AML-193 (cell line): ENCODE measurements around the gene MKKS.

Experiments used
- DNase-seq, 2 experiments: peaks; one replicate each; lab custom pipeline; 2025; lab: John Stamatoyannopoulos, UW

The MKKS gene

DNA sequence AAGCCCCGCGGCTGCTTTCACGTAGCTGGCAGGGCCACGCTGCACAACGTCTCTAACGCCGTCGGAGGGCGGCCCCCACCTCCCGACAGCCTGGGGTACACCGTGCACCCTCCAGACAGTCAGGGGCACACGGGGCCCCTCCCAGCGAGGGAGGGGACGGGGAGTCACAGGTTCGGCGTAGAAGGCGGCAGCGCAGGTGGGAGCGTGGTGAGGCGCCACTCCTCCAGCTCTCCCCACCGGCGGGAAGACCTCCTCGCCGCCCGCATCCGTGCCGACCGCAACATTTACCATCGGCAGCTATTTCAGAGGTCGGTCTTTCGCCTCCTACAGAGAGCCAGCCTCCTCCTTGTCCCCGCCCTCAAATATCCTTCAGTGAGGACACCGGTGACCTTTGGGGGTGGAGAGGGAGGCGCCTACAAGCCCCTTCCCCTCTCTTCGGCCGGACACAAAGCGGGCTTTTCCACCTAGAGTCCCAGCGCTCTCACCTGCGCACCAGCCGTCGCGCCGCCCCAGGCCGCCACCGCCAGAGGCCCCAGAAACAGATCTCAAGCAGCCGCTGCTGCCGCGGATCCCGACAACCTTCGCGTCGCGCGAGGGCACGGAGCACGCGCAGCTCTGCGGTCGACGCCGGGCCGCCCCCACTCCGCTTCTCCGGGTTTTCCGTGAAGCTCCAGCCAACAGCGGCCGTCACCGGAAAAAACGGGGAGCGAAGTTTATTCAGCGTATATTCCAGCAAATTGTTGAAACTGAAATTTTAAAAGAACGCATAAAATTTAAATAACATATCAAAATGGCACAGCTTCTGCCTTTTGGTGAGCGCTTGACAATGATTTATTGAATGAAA, at the start of gene MKKS:
TSS of gene MKKS (minus strand) at position 600 of the 844 bp plus-strand sequence. CDS start 20,708 bp downstream, outside the sequence.
- DNase-seq = peak; percentile 76 to 86

DNA sequence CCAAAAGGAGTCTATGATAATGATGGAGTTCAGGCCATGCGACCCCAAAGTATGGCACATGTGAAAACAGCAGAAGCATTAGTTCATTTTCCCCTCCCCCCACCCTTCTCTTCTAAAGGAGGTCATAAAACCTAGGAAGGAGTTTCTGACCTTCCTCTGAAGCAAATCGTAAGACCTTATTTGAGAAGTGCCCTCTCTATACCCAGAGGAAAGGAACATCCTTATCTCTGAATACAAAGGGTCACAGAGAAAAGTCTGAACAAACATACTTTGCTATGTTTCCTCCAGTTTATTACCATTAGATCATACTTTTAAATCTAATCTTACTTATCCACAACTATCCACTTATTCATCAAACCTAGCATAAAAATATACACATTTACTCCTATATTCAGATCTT, 49.7 kb upstream of the MKKS start:
- DNase-seq = no peak

DNA sequence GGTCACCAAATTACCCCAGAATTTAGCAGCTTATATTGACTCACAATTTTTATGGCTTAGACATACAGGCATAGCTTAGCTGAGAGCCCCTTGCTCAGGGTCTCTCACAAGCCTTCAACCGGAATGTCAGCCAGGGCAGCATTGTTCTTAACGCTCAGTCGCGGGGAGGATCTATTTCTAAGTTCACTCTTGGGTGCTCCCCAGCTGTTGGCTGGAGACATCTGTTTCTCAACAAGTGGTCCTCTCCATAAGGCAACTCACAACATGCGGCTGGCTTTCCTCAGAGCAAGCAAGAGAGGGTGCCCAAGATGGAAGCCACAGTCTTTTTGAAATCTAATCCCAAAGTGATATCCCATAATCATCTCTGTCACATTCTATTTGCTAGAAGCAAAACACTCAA, 47.7 kb upstream of the MKKS start:
- no peak for DNase-seq

DNA sequence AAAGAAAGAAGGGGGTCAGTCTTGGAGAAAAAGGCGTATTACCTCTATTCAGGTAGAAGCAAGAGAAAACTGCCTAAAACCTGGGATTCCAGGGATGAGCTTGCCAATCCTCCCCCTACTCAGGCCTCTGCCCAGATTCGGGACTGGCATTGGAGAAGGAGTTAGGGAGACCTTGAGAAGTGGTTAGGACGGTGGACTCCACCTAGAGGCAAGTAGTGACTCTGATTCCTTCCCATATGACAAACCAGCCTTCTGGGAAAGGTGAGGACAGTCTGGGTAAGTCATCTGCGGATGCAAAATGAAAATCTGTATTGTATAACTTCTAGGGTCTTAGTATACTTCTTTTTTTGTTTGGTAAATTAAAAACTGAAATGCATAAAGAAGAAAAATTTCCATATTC, 44.9 kb upstream of the MKKS start:
- DNase-seq = no peak

DNA sequence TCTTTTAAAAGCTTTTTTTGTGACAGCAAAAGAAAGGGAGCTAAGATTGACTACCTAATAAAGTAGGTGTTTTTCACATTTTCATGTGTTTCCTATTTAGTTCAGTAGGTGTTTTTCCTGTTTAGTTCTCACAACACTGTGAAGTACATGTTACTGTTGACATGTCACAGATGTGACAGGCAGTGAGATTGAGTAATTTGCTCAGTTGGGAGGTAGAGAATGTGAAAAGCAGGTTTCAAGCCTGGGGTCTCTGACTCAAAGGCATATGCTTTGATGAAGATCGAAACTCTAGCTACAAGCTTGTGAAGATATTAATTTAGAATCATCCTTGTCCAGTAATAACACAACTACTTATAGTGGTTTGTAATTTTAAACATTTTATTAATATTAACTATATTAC, 44.2 kb upstream of the MKKS start:
- DNase-seq = no peak

DNA sequence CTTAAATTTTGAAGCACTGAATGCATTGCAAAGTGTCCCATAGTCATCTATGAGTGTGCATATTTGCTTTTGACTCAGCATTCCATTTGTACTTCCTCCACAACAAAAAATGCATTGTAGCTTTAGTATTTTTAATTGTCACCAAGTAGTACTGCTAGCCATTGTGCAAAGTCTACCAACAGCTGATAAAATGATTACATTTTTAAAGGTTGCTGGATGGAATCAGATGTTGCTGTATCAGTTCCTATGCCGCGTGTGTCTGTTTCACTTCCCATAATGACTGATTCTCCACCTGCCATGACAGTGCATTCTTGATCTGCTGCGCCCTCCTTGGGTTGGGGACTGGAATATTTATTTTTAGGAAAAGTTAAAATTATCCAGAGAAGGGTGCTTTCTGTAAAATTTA, 42.3 kb upstream of the MKKS start:
- peak; percentile 33 to 47 for DNase-seq

DNA sequence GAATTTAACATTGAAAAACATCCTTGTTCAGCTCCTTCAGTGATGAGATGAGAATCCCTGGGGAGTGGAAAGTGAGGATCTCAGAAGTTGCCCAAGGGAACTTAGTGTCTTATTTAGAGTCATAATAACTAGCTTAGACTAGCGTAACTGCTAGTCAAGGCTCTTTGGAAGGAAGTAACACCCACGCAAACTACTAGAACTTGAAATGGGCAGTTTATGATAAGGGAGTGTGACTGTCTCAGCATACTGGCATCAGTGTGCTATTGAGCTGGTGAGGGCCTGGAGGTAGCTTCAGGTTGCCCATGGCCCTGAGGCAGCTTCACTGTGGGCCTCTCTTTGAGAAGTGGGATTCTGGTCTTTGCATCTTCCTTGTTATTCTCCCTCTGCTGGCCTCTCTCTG, 41.2 kb upstream of the MKKS start:
- no peak for DNase-seq

DNA sequence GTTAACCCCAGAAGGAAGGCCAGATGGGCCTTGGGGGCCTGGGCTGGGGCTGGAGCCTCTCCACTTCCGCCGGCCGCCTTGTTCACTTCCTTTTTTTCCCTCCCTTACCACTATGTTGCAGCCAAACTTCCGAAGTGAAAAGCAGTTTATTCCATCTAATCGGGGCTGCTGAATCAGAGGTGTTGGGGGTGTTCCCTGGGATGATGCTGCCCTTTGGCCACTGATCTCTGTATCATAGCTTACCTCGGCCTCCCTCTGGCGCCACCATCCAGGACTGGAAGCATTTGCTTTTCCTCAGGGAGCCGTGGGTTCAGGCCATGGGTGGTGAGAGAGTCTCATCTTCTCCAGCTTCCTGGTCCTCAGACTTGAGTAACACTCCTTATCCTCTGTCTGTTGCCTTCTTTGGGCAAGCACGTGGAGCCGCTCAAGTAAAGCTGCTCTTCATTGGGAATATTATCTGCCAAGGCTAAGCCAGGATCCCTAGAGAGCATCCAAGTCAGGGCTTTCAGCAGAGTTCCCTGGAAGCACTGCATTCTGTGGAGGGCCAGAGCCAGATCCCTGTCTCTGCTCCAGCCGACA, 40.7 kb upstream of the MKKS start:
- peak; percentile 31 to 48 for DNase-seq

DNA sequence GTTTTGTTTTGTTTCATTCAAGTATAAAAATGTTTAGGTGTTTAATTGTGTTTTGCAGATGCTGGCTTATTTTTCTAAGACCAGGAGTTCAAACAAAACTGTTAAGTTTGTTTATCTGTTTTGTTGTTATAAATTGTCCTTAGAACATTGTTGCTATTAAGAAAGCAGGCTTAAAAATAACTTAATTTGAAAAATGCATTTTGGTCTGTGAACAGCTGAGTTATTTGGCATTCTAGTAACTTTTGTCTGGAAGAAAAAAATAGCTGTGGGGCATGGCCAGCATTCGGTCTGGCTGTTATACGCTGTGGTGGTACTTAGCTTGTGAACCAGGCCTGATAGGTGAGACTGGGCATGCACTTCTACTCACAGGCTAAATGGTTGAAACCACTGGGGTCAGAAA, 38.8 kb upstream of the MKKS start:
- no peak for DNase-seq

DNA sequence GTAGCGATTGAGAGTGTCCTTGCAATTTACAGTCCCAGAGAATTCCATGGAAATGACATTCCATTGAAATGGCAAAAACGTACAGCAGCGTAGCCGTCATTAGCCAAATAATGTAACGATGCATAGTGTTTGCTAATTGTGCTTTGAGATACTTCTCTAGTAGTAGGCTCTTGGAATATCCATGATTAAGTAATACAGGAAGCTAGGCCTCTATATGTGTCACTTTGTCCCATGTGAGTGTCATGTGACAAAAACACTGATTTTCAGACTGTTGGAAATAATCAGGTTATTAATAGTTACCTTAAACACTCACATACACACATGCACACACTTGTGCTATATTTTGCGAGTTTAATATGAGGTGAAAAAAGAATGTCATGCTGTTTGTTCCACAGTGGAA, 36.3 kb upstream of the MKKS start:
- DNase-seq = no peak

DNA sequence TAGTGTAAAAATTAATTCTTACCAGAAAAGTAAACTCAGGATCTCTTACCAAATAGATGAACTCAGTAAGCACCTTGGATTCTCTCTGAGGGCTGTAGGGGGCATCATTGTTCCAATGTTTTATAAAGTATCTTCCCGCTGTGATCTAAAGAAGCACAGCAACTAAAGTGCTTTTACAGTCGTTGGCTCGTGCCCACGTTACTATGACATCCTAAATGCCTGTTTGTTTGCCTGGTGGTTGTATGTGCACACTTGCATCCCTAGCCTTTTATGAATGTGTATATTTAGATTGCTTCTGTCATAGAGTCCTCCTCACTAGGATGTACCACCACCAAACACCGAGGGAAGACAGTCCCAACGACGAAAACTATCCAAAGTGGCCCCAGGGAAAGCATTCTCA, 35.6 kb upstream of the MKKS start:
- DNase-seq = peak; percentile 76 to 80

DNA sequence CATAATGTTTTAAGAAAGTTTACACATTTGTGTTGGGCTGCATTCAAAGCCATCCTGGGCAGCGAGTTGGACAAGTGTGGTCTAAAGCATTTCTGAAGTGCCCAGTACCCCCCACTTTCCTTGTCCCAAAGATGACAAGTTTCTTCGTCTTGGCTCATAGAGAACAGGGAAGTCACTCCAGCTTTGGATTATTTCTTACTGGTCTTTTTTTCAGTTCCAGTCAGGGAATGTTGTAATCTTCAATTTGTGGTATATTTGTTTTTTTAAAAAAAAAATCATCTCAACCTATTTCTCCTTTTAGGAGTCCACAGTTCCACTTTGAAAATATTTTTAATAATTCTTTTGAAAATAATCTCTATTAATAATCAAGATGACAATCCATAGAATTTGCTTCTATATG, 35.0 kb upstream of the MKKS start:
- peak; percentile 29 to 32 for DNase-seq

DNA sequence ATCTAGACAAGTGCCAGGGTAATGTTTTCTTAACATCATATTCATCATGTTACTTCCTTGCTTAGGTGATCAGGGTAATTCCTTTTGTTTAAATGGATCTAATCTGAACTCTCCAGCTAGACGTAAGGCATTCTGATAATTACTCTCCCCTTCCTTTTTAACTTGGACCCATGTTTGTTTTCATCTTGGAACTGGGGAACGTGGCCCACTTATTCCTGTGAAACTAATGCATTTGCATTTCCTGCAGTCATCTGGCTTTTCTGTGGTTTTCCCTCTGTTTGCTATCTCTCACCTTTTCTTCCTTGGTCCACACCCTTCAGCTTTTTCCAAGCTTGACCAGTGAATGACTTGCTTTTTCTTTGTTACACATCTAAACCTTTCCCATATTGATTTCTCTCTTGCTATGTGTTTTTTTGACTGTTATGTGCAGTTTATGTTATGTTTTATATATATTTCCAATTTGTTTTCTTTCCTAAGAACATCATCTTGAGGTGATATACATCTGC, 34.4 kb upstream of the MKKS start:
- no peak for DNase-seq

DNA sequence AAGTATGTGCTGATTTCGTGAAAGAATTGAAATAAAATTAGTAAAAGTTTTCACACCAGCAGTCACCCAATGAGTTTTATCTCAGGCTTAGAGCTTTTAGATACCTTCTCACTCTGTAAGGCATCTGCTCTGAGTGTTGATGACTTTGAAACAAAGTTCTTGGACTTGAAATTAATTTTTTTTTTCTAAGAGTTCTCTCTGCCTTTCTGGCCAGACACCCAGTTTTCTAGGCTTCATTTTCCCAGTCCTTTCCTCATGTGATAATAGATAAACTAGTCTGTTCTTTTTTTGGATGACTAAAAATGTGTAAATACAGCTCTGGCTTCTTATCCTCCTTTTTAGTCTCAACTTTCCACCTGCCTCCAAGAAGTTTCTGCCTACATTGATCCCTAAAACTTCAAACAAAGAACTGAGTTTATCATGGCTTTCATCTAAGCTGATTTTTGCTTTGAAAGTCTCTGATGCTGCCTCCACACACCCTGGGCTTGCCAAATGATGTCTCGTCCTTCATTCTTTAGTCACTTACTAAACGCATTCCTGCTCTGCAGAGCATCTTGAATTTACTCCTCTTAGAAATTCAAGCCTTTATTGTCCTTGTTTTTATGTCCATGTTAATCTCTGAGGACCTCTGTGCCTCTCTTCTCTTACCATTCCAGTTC, 33.8 kb upstream of the MKKS start:
- DNase-seq = no peak

DNA sequence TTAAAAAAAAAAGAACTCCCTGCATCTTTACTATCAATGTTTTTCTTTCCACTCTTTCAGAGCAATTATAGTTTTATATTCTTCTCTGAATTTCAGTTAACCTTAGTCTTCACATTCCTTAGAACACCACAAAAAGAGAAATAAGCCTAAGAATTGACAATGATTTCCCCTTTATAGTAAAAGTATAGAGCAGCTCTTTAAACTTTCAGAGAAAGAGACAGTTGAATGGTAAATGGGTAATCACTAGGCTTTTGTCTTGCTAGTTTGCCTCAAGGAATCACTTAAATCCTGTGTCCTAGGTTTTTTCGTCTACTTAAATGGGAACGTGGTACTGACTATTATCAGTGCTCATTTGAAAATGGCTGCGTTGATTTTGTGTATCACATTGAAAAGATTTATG, 32.8 kb upstream of the MKKS start:
- no peak for DNase-seq

DNA sequence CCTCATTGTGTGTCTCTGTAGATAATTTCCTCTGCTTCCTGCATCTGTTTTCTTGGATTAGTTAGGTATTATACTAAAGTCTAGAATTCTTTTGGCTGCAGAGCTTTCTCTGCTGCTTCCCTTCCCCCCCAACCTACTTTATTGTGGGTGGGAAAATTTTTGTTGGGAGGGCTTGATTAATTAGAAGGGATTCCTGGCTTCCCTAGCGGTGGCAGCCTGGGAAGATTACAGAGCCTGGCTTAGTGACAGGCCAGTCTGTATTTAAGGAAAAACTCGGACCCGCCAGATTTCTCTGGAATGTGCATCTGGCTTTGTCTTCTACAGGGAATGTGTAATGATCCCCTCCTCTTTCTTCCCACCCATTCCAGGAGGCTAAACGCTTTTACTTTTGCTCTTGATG, 32.3 kb upstream of the MKKS start:
- no peak for DNase-seq

DNA sequence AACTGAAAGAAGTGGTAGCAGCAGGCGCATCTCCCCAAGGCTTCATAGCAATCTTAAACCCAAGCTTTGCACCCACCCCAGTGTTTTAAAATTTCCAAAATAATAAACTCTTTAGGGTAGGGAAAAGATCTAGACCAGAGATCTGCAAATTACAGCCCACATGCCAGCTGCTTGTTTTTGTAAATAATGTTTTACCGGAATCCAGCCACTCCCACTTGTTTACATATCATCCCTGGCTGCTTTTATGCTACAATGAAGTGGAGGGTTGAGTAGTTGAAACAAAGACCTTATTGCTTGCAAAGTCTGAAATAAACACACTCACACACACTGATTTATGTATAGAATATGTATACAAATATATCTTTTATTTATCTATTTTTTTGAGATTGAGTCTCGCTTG, 31.1 kb upstream of the MKKS start:
- DNase-seq = no peak

DNA sequence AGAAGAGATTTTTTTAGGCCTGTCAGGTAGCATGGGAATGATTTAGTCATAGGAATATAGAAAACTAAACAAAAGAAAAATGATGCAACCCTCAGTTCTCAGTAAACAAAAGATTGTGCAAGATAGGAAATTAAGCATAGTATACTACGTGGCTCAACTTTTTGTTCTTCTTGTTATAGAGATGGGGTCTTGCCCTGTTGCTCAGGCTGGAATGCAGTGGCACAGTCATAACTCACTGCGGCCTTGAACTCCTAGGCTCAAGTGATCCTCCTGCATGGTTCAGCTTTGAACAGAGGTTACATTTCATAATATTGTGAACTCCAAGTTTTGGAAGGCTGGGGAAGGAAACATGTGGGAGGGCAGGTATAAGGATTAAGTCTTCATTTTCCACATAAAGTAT, 29.6 kb upstream of the MKKS start:
- no peak for DNase-seq

DNA sequence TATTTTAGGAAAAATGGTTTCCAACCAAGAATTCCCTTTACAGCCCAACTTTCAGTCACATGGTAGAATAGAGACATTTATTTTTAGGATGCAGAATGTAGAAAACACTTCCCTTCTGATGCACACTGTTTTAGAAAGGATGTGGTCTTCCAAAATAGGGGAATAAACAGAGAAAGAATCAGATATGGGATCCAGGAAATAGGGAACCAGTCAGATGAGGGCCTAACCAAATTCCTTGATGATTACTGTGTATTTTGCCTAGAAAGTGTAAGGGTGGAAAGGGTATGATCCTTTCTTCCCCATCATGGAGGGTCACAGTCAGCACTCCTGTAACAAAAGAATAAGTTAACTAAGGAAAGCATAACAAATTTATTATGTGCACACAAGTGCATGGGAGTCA, 28.5 kb upstream of the MKKS start:
- DNase-seq = no peak

DNA sequence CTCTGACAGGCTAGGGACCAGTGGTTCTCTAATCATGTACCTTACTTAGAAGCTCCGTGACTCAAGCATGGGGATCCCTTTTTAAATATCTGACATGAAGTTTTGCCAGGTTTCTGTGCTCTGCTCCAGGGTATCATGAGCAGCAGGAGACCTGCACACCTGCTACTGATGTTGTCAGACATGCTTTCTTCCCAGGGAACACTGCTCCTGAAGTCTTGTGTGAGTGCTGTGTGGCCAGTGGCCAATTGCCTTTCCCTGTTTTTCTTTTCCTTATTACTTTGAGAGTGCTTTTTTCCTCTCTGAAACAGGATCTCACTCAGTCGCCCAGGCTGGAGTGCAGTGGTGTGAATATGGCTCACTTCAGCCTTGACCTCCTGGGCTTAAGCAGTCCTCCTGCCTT, 27.5 kb upstream of the MKKS start:
- no peak for DNase-seq

DNA sequence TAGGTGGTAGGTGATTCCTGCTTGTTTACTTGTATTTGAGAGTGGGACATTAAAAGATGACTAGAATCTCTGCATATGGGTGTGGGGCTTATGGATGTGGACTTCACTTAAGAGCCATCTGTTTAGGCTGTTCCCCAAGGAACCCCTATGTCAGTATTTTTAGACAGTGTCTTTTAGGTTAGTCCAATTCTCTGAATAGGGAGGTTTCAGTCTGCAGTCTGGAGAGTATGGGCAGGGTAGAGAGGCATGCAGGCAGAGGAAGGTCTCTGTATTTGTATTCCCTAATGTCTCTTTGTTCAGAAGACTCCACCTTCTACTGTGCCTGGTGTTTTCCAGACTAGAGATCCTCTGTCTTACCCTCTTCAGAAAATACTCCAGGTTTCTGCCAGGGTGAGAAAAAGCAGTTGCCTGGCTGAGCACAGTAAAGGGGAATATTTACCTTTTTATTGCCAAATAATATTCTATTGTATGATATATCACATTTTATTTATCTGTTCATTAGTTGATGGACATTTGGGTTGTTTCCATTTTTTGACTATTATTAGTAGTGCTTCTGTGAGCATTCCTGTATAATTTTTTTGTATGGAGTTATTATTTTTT, 20.2 kb upstream of the MKKS start:
- no peak for DNase-seq

DNA sequence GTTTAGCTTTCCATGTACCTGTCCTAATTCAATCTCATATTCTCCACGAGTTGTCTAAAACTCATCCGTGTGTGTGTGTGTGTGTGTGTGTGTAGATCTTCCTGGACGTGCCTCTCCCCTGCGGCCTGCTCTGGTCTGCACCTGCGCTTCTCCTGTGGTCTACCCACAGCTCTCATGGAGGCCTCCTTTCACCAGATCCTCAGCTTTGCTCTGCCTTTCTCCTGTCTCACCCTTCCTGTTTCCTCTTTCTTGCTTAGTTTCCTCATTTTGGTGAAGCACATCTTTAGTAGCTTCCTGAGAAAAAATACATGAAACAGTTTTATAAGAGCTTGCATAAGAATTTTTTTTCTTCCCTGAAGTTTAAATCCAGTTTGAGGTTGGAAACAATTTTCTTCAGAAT, 19.2 kb upstream of the MKKS start:
- peak; percentile 97 to 99 for DNase-seq

DNA sequence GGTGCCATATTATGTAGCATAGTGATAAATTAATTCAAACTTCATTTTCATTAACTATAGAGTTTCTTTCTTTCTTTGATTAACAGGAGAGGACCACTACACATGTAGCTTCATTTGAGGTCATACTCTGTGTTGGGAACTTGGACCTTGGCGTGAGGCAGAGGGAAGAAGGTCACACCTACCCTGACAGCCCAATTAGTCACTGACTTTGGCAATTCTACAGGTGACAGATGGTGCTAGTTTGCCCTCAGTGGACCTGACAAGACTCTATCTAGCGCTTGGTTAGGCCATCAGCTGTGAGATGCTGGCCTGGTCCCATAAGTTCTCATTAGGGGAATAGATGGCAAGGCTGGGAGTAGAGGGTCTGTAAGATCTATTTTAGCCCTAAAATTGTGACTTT, 15.2 kb upstream of the MKKS start:
- no peak for DNase-seq
